ENCODE measurements around the gene MTMR3. TPM values are rescaled to one million over a fixed set of nuclear protein-coding genes. Genes with fewer than 3 reads are reported as not detected.

Gene MTMR3
- total RNA-seq, 1 donor from 2014 or later = 31.3 TPM

GRCh38 chr22:30005213-30005857 is 122.4 kb downstream of the MTMR3 start:
- ATAC-seq = peak; percentile 76

GRCh38 chr22:30007361-30007760 is 124.4 kb downstream of the MTMR3 start:
- ATAC-seq = no peak

- ATAC-seq = no peak
These were observed 125.4 kb downstream of the MTMR3 start for GRCh38 chr22:30008401-30008800.

GRCh38 chr22:30009478-30009877 is 126.5 kb downstream of the MTMR3 start:
- ATAC-seq = no peak

- ATAC-seq = no peak
These were observed 127.9 kb downstream of the MTMR3 start for GRCh38 chr22:30010789-30011405.

GRCh38 chr22:30013201-30013600 is 130.2 kb downstream of the MTMR3 start:
- no peak for ATAC-seq

GRCh38 chr22:30014244-30014643 is 131.3 kb downstream of the MTMR3 start:
- no peak for ATAC-seq

GRCh38 chr22:30015229-30015797 is 132.3 kb downstream of the MTMR3 start:
- ATAC-seq = peak; percentile 64

- ATAC-seq = peak; percentile 35
These were observed 132.9 kb downstream of the MTMR3 start for GRCh38 chr22:30015846-30016245.

GRCh38 chr22:30016596-30016995 is 133.6 kb downstream of the MTMR3 start:
- ATAC-seq = no peak

- no peak for ATAC-seq
These were observed 134.6 kb downstream of the MTMR3 start for GRCh38 chr22:30017375-30018223.

GRCh38 chr22:30020511-30020910 is 137.5 kb downstream of the MTMR3 start:
- ATAC-seq = no peak

- ATAC-seq = no peak
These were observed 138.4 kb downstream of the MTMR3 start for GRCh38 chr22:30021338-30021737.

- ATAC-seq = no peak
These were observed 139.1 kb downstream of the MTMR3 start for GRCh38 chr22:30021881-30022619.

GRCh38 chr22:30023099-30023660 is 140.2 kb downstream of the MTMR3 start:
- no peak for ATAC-seq

- no peak for ATAC-seq
These were observed 141.3 kb downstream of the MTMR3 start for GRCh38 chr22:30024231-30024630.

GRCh38 chr22:30025221-30025620 is 142.2 kb downstream of the MTMR3 start:
- ATAC-seq = peak; percentile 88

- no peak for ATAC-seq
These were observed 143.8 kb downstream of the MTMR3 start for GRCh38 chr22:30026756-30027155.

GRCh38 chr22:30027169-30027568 is 144.2 kb downstream of the MTMR3 start:
- peak; percentile 92 for ATAC-seq

GRCh38 chr22:30027791-30028190 is 144.8 kb downstream of the MTMR3 start:
- no peak for ATAC-seq

GRCh38 chr22:30028731-30029130 is 145.8 kb downstream of the MTMR3 start:
- ATAC-seq = no peak

- no peak for ATAC-seq
These were observed 146.5 kb downstream of the MTMR3 start for GRCh38 chr22:30029512-30029911.
